A172 (cell line): ENCODE data around the gene CEP295NL. TPM values are rescaled to one million over a fixed set of nuclear protein-coding genes. Genes with fewer than 3 reads are reported as not detected.
"Not testable (repeated sequence)": the region's sequence is repeated elsewhere in the genome, so short reads cannot be mapped to it uniquely, and the experiment has no call there.

Experiments used
- DNase-seq: peaks from one replicate; pipeline ENCODE4 v3.0.0-alpha.2; 2015; ENCODE audit warnings: low spot score
- total RNA-seq: library from RNA; depleted of rRNA; stranded (reverse); fragments of >200 nt; shearing (Covaris generic); gene quantifications from 2 replicates; pipeline ENCODE4 v1.2.3, GENCODE V29; 2014; rRNA removed

CEP295NL gene, protein sequence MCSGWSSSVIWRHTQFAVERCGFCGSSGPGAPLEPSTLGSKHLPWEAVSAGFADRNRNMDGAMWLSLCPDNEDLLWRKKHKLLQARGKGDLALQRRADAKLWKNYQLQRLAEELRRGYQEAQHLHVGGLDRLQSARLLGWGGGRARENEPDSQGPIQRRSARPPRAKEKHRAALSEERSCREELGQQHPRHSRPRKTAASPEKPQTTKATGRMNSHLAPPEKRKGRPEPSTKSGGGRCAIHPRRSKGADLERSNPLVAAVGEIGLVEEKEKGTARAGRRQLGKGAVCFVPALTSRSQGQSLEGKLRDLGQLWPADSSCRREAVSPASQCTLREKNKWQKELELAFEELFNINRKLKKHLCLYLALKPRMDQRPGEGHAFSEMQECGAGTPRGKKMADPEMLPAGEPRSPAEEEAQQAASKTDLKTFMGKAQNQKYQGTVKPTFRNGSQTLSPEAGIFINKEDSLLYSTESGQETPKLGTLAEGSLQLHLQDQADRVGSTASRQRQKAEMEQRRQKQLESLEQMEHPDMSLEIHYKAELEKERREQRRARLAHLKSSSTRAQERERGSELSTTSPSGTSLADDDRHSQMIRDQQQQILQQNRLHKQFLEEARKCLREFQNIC
- 0.81 and 0.89 TPM in 2 replicates for total RNA-seq

DNA sequence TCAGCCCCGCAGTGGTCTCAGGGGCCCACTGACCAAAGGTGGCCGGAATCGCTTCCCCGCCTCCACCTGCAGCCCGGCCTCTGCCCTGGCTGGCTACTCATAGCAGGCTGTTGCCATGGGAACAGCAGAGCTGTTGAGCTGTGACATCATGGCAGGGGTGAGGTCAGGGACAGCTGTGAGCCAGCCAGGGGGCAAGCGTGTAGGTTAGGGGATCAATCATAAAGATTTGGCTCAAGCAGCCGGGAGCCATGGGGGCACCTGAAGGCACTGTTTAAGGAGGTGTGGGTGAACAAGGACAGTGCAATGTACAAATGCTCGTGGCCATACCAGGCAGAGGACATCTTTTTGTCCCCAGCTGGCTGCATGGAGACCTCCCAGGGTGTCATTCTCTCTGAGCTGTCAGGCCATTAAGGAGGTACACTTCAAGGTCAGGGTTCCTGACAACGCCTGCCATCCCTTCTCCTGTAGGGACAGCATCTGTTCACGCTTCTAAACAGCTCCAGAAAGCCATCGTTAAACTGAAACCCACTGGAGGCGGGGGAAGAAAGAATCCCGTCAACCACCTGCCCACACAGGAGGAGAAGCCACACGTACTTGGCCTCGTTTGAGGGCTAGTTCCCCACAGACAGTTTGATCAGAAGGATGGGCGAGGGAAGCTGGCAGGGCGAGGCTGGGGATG is at the start of gene CEP295NL:
TSS of gene CEP295NL (minus strand) at position 101 of the 679 bp plus-strand sequence. CDS start 1,373 bp downstream, outside the sequence.
- DNase-seq: peak; percentile 47

DNA sequence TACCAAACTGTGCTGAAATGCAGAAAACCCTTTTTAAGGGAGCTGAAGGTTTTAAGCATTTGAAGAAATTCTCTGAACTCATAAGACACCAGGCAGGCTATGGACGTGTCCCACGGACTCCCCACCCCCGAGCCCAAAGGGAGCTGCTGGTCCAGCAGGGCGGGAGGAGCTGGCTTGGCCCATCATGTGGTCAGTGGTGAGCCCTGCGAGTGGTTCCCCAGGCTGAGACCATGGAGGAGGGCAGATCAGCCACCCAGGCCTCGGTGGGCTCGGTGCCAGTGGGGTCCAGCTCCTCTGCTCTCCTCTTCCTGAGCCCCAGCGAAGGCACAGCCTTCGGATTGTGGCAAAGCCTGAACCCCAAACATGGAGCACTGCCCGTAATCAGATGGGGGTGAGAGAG is 49.7 kb upstream of the CEP295NL start:
- no peak for DNase-seq

DNA sequence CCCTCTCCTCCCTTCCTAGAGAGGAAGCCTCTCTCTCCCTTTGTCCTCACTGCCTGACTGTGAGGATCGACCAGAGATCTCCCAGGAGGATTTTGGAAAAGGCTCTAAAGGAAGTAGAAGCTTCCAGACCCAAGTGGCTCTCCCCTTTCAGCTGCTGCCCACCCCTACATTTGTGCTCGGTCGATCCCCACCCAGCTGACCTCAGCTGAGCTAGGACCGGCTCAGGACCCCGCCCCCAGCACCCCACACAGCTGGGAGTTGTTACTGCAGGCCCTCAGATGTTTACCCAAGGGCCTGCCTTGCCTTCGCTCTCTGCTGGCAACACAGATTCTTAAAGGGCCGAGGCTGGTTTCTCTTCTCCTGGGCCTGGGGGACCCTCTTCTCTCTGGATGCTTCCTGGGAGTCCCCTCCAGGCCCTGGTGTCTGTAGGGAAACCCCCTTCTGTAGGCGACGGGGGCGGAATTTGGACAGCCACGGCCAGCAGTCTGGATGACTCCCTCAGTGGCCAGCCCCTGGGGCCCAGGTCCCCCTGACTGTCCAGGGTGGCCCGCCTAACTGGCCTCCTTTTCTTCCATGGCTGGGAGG is 49.1 kb upstream of the CEP295NL start:
- DNase-seq: no peak

DNA sequence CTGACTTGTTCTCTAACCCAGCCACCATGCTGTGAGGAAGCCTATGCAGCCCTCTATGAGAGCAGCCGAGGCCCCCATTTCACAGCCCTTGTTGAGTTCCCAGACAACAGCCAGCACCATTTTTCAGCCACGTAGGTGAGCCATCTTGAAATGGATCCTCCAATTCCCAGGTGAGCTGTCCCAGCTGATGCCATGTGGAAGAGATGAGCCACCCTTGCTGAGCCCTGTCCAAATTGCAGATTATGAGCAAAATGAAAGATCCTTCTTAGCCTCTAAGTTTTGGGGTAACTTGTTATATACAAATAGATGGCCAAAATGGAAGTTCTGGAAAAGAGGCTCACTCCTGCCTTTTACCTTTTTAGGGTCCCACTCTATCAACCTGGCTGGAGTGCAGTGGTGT is 47.9 kb upstream of the CEP295NL start:
- DNase-seq: no peak

GRCh38 chr17:78947235-78948149 is 44.5 kb upstream of the CEP295NL start:
- DNase-seq: no peak

DNA sequence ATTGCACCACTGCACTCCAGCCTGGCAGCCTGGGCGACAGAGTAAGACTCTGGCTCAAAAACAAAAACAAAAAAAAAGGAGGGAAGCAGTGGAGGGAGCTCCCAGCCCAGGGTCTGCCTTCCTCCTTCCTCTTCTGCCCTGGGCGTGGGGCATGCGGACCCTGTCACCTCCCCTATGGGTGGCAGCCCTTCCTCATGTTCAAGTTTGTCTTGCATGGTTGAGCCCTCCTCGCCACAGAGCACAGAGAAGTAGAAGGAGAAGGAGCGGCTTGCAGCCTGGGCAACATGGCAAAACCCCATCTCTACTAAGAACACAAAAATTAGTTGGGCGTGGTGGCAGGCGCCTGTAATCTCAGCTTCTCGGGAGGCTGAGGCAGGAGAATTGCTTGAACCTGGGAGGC is 43.6 kb upstream of the CEP295NL start:
- no peak for DNase-seq

GRCh38 chr17:78946131-78946530 is 43.1 kb upstream of the CEP295NL start:
- DNase-seq: no peak

- not testable (repeated sequence) for DNase-seq
Measured at GRCh38 chr17:78945455-78945854, 42.5 kb upstream of the CEP295NL start.

DNA sequence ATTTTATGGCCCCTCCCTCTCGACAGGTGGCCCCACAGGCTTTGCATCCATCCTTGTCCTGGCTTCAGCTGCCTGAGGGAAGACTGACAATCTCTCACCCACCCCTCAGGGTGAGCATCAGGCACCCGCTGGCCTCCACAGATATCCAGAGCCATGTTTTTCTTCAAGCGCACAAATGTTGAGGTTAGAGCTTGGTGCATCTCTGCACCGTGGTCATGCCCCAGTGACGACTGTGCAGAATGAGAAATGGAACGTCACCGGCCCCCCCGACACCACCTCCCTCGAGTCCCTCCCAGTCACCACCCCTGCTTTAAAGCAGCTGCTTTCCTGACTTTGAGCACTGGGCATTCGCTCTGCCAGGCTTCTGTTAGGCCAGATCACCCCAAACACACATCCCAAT is 42.0 kb upstream of the CEP295NL start:
- DNase-seq: no peak

GRCh38 chr17:78944026-78944425 is 41.0 kb upstream of the CEP295NL start:
- no peak for DNase-seq

GRCh38 chr17:78940708-78941107 is 37.7 kb upstream of the CEP295NL start:
- DNase-seq: peak; percentile 88

- DNase-seq: no peak
Measured at GRCh38 chr17:78940258-78940657, 37.3 kb upstream of the CEP295NL start.

- peak; percentile 63 for DNase-seq
Measured at GRCh38 chr17:78939615-78940014, 36.6 kb upstream of the CEP295NL start.

DNA sequence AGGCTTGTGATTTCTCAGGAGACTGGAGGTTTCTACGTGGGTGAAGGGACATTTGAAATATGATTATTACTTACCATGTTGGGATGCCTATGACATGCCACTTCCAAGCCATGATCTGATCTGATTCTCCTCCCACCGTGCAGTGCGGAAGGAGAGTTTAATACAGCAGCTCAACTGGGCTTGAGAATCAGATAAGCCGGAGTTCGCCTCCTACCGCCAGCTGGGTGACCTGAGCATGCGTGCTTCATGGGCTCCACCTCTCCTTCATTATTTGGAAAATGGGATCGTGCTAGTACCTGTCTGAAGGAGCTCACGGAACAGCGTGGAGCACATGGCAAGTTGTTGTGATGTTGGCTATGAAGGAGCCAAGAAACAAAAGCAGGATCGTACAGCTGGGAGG is 34.6 kb upstream of the CEP295NL start:
- no peak for DNase-seq

DNA sequence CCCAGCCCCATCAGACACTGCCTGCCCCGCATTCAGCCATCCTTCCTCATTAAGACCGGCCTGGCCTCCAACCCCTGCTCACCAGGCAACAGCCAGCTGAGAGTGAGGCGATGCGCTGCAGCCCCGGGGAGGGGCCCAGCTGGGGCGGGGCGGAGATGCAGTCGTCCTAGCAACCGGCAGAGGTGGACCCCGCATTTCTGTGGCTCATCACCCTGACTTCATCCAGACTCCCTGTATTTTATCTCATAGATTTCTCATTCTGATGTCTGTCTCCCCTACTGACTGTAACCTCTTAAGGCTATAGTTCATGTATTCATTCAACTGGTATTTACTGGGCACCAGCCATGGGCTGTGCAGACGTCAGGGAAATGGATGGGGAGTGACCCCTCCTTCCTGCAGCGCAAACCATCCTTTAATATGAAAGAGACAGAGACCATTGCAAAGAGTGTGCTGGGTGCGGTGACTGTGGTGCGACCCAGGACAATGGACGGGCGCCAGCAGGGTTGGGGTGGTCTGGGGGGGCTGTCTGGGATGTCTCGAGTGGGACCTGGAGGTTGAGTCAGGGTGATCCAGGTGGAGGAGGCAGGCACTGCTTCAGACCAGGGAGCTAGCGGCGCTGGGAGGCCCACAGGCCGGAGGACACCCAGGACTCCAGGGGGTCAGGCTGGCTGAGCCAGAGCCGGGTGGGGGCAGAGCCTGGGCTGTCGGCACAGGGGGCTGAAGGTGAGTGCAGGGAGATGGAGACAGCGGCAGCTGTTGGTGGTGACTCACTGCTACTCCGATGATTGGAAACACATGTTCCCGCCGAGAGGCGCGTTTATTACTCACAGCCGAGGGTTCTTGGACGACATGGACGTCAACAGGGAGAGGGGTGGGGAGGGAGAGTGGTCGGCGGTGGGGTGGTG is 32.7 kb upstream of the CEP295NL start:
- DNase-seq: peak; percentile 99

- DNase-seq: peak; percentile 60
Measured at GRCh38 chr17:78934681-78935418, 31.8 kb upstream of the CEP295NL start.

- DNase-seq: peak; percentile 99
Measured at GRCh38 chr17:78933959-78934568, 31.1 kb upstream of the CEP295NL start.

GRCh38 chr17:78933025-78933958 is 30.3 kb upstream of the CEP295NL start:
- peak; percentile 99 for DNase-seq
